ENCODE data around the gene CDH16.

DNA sequence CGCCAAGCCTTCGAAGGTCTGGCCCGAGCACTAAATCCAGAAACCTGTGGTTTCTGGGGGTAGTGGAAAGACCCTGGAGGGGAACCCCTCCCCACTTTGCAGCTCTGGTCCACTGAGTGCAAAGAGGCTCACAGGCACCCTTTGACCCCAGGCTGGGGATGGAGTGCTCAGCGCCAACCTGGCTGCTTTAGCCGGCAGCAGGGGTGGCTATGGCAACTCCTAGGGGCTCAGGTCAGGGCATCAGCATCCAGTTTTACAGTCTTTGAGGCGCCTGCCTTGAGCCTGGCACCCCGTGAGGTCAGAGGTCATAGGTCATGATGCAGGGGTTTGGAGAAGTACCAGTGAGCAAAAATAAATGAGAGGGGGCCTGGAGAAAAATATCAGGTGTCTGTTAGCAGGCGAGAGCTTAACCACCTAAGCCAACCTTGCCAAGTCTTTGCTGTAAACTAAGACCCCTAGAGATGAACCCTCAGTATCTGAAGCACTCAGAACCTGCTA lies 56.6 kb downstream of the CDH16 start:
- TF ChIP-seq CTCF (IDR thresholded peaks at IDR 0.05) (no peak), POLR2A (IDR thresholded peaks at IDR 0.05) (no peak)

Data from heart left ventricle (tissue), 13 donors.